IPS DF 6.9 (cell line): ENCODE results near the gene SPATS1.

Experiments
- DNase-seq: peaks from one replicate; pipeline ENCODE4 v3.0.0-alpha.2; 2013; ENCODE audit warnings: low read depth, low spot score
- H3K27ac ChIP-seq: one replicate; pipeline ENCODE4 v1.5.1; 2013; ENCODE audit warnings: low read length, control low read depth
- H3K27me3 ChIP-seq: 2 replicates; pipeline ENCODE4 v1.6.1; 2013; ENCODE audit warnings: mild to moderate bottlenecking, low read length; ENCODE audit not compliant: control insufficient read depth, insufficient read depth
- H3K36me3 ChIP-seq: 2 replicates; pipeline ENCODE4 v1.6.1; 2013; ENCODE audit warnings: low read length; ENCODE audit not compliant: control insufficient read depth, insufficient read depth
- H3K4me1 ChIP-seq: 2 replicates; pipeline ENCODE4 v1.6.1; 2013; ENCODE audit warnings: low read length; ENCODE audit not compliant: control insufficient read depth, insufficient read depth
- H3K4me3 ChIP-seq: 2 replicates; pipeline ENCODE4 v1.5.1; 2013; ENCODE audit warnings: mild to moderate bottlenecking, low read length
- H3K9me3 ChIP-seq: 2 replicates; pipeline ENCODE4 v1.6.1; 2013; ENCODE audit warnings: low read length, inconsistent platforms; ENCODE audit not compliant: control insufficient read depth, insufficient read depth
- WGBS: extraction: QIAGEN DNeasy Blood & Tissue Kit; methylation state at CpG from one replicate; pipeline ENCODE4 v1.1.7; 2013; ENCODE audit warnings: mixed read lengths, missing lambda C conversion rate; ENCODE audit not compliant: insufficient read length, insufficient coverage; 5-methylcytosine and 5-hydroxymethylcytosine counted together

SPATS1 gene

GRCh38 chr6:44386929-44387345 is 44.5 kb downstream of the SPATS1 start:
- Histone ChIP-seq H3K36me3 (no peaks in the 10 kb centered on the region; the same call in 1 of the 2 replicates), H3K9me3 (no peaks in the 10 kb centered on the region), H3K4me3 (peak overlapping the region; percentile 80; the same call in 1 of the 2 replicates), H3K27ac (no peak overlapping the region), H3K27me3 (no peaks in the 10 kb centered on the region), H3K4me1 (no peaks in the 10 kb centered on the region)
- DNase-seq: no peak
- WGBS: no CpG with 5 or more reads among the region's 8 CpGs

- H3K4me3 ChIP-seq: peak within 1 kb of the TSS; percentile 80
- DNase-seq: peak; percentile 87
- H3K9me3 ChIP-seq: no peaks in the 10 kb centered on the region
- no peaks in the 10 kb centered on the region for H3K27me3 ChIP-seq
- H3K4me1 ChIP-seq: no peaks in the 10 kb centered on the region
- H3K36me3 ChIP-seq: no peaks in the 10 kb centered on the region; the same call in 1 of the 2 replicates
- H3K27ac ChIP-seq: no peak within 1 kb of the TSS
- no CpG with 5 or more reads among the region's 56 CpGs for WGBS
Measured at GRCh38 chr6:44387346-44388134, 45.1 kb downstream of the SPATS1 start, which contains the start of gene CDC5L. Gene CDC5L, plus strand, starts transcription at chr6:44387706. Its CDS starts 118 bp downstream, at chr6:44387824.

GRCh38 chr6:44388135-44388487 is 45.7 kb downstream of the SPATS1 start:
- Histone ChIP-seq H3K27ac (no peak overlapping the region), H3K36me3 (no peaks in the 10 kb centered on the region; the same call in 1 of the 2 replicates)
- WGBS: no CpG with 5 or more reads among the region's 10 CpGs

GRCh38 chr6:44388887-44389286 is 46.4 kb downstream of the SPATS1 start:
- no peak overlapping the region for H3K4me3 ChIP-seq
- no peaks in the 10 kb centered on the region for H3K9me3 ChIP-seq
- H3K4me1 ChIP-seq: no peaks in the 10 kb centered on the region
- no peak for DNase-seq
- H3K27me3 ChIP-seq: no peaks in the 10 kb centered on the region
- WGBS: no CpG with 5 or more reads among the region's 5 CpGs
- H3K27ac ChIP-seq: no peak overlapping the region
- peaks cover under 1% of the 10 kb centered on the region; the same call in 1 of the 2 replicates for H3K36me3 ChIP-seq

More at GRCh38 chr6:44388135-44388487, 45.7 kb downstream of the SPATS1 start:
- peak overlapping the region; percentile 80 for H3K4me3 ChIP-seq
- H3K9me3 ChIP-seq: no peaks in the 10 kb centered on the region
- H3K4me1 ChIP-seq: no peaks in the 10 kb centered on the region
- H3K27me3 ChIP-seq: no peaks in the 10 kb centered on the region
- no peak for DNase-seq

GRCh38 chr6:44390158-44390683 is 47.8 kb downstream of the SPATS1 start:
- Histone ChIP-seq H3K27me3 (no peaks in the 10 kb centered on the region), H3K9me3 (no peaks in the 10 kb centered on the region), H3K4me1 (no peaks in the 10 kb centered on the region), H3K36me3 (peaks cover 6% of the 10 kb centered on the region; the same call in 1 of the 2 replicates), H3K4me3 (no peak overlapping the region), H3K27ac (no peak overlapping the region)
- no CpG with 5 or more reads among the region's 1 CpG for WGBS
- no peak for DNase-seq
